GM19455 (cell line): ENCODE measurements around the gene SERPINE1.

ENCODE experiments used
- ATAC-seq: cut with Tn5 transposase; IDR thresholded peaks from one replicate; pipeline ENCODE4 v1.9.1; 2021; ENCODE audit not compliant: unreplicated experiment

SERPINE1 gene

DNA sequence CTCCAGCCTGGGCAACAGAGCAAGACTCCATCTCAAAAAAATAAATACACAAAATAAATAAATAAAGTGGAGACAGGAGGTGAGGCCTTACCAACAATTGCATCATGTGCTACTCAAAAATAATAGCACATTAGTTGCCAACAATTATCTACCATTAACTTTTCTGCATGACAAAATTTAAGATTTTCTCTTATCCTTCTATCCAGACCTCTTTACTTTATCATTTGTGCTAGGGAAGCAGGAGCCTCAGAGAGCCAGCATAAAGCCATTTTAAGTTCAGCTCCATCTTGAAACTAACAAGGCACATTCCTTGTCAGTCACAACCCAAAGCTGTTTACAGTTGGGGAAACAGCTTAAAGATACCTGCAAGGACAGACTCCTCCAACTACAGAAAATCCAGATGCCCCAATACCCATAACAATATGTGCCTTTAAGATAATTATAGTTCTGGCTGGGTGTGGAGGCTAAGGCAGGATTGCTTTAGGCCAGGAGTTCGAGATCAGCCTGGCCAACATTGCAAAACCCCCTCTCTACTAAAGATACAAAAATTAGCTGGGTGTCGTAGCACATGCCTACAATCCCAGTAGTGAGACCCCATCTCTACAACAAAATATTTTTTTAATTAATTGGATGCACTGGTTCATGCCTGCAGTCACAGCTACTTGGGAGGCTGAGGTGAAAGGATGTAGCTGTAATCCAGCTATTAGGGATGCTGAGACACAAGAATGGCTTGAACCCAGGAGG, 25.2 kb downstream of the SERPINE1 start:
- ATAC-seq = no peak

DNA sequence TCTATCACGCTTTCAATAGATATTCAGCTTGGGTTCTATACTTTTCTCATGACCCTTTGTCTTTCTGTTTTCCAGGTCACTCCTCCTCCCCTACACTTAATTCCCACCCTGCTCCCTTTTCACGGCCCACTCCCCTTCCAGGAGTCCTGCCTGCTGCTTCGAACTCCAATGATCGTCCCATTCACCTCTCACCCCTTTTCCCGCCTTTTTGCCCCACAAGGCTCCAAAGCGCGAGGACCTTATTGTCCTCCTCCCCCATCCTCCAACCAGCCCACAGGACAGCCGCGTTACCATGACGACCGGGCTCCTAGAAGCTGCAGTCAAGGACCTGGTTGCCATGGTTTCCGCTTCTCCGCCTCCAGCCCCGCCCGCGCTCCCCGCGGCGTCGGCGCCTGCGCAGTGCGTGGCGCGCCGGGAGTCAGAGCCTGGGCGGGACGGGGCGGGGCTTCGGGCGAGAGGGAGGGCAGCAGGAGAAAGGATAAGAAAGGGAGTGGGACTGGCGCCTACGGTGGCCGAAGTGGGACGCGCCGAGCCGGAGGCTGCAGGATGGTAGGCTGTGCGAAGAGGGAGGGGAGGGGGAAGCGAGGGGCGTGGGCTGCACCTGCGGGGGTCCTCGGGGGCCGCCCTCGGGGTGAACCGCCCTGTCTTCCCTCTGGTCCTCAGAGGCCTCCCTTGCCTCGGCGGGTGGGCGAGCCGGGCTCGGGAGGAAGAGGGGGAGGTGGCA, 27.2 kb downstream of the SERPINE1 start, which contains the start of gene AP1S1:
TSS of gene AP1S1 (plus strand) at position 508 of the 724 bp plus-strand sequence. CDS start at position 547, 39 bp downstream.
- ATAC-seq = peak; percentile 79

DNA sequence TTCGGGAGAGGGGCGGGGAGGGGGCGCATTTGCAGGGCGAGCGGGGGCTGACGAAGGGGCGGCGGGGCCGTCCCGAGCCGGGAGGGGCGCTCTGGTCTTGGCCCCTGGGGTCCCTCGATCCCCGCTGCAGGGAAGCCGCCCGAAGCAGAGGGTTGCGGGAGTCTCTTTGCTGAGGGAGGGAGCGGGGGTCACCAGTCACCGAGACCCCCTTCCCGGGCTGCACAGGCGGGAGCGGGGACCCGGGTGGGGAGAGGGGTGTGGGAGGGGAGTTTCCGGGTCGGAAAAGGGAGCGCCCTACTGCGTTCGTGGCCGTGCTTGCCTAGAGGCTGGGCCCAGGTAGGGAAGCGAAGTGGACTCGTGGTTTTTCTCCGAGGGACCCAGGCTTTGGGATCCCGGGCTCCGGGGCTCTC, 27.8 kb downstream of the SERPINE1 start:
- ATAC-seq = peak; percentile 21

DNA sequence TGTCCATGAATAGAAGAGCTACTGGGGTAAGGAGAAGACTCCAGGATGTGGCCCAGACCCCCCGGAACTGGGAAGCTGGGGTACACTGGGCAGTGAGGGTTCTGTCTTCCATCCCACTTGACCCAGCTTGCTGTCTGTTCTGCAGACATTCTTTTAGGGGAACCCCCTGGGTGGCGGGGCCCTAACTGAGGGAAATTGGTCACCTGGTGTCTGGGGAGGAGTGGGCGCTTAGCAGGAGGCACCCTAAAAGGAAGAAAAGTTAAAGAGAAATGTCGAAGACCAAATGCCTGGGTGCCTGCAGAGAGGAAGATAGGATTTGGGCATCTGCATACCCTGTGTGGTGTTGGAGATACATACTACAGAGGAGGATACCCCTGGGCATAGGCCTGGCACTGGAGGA, 28.4 kb downstream of the SERPINE1 start:
- ATAC-seq = no peak

DNA sequence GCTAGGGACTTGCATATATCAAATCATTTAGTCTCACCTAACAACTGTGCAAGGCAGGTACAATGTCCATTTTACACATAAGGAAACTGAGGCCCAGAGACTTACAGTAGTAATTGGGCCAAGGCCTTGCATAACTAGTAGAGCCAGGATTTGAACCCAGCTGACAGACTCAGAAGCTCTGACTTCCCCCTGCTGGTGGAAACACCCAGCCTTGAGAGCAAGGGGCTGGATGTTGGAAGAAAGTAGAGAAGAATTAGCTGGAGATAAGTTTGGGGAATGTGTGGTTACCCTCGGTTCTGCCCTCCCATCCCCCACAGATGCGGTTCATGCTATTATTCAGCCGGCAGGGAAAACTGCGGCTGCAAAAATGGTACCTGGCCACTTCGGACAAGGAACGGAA, 29.4 kb downstream of the SERPINE1 start:
- ATAC-seq = no peak

DNA sequence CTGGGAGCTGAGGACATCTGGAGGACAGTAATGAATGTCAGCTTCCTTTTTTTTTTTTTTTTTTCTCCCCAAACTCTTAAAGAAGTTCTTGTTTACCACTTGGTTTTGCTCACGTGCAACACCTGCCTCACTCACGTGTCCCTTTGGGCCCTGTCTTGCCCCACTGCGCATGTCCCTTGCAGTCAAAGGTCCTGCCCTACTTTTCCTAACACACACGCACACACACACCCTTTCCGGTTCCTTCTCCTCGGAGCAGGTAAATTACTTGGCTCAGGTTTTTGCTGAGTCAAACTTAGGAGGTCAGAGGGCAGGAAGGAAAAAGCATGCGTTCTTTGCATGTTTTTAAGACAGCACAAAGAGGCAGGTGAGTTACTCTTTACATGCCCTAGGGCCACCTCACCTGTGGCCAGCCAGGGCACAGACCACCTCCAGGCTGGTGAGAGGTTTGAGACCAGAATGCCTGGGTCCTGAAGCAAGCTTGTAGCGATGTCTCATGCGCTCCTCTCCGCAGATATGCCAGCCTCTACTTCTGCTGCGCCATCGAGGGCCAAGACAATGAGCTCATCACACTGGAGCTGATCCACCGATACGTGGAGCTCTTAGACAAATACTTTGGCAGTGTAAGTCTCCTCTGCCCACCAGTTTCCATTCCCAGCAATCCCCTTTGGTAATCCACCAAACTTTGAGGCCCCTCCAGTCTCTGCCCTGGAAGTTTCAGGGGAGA, 30.1 kb downstream of the SERPINE1 start:
- ATAC-seq = no peak

DNA sequence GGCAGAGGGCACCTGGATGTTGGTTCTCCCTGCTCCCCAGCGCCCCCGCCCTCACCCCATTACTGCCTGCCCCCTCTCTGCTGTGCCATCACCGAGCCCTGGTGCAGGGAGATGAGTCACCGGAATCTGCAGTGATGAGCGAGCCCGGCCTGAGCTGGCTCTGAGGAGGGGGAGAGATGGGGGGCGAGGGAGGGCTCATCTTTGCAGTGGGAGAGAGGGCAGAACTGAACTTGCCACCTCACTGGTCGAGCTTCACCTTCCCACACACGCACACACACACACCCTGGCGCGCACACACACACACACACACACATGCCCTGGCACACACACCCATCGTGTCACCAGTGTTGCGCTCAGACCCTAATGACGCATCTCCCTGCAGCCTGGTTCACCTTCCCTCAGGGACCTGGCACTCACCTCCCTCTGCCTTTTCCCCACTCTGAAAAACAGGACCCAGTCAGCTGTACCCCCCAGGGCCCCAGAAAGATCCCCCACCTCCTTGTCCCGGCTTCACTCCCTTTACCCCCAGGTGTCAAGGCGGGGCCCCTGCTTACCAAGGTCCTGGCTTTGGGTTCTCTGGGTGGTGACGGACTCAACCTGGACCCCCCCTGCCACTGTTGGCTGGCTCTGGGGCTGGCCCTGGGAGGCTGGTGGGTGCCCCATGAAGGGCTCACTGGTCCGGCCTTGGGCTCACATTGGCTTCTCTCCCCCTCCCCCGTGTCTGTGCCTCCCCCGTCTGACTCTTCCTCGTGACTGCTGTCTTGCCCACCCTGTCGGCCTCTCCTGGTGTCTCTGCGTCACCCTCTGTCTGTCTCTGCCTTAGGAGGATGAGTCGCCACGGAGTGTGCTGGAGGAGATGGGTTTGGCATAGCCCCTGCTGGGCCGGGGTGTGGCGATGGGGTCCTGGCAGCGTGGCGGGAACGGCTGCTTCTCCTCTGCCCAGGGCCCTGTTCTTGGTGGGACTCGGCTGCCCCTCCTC, 33.1 kb downstream of the SERPINE1 start:
- no peak for ATAC-seq

DNA sequence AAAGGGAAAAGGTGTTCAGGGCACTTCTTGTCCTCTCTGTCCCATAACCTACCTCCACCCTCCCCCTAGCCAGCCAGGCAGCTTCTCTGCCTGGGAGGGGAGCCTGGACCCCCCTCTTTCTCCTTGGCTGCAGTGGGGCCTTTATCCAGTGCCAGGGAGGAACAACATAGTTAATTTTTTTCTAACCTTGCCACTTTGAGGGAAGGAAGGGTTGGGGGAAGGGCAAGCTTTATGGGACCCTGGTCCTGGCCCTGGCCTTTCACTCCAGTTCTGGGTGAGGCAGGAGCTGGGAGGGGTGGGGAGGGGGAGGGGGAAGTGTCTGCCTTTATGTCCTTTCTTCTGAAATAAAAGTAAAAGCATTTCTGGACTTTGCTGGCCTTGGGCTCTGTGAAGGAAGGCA, 34.0 kb downstream of the SERPINE1 start:
- no peak for ATAC-seq

DNA sequence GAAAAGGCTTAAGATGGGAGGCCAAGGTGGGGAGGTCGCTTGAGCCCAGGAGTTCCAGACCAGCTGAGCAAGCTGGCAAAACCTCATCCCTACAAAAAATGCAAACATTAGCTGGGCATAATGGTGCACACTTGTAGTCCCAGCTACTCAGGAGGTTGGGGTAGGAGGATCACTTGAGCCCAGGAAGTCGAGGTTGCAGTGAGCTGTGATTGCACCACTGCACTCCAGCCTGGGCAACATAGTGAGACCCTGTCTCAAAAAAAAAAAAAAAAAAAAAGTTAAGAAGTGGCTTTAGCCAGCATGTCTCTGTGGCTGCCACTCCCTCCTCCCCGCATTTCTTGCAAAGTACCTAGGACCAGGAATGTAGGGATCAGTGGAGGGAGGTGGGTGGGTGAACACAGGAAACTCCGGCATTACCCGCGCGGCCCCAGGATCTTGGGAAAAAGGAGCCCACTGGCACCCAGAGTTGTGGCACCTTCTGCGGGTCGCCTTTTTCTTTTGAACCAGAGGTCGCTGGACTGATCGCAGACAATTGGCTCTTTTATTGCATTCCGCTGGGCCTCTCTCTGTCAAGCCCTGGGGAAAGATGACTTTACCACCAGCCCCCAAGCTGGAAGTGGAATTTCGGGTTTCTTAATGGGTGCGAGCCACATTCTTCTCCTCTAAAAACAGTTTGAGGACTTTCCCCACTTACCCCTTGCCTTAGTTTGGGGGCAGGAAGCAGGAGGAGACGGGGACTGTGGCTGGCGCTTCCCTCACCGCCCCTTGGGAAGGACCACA, 35.0 kb downstream of the SERPINE1 start:
- no peak for ATAC-seq

DNA sequence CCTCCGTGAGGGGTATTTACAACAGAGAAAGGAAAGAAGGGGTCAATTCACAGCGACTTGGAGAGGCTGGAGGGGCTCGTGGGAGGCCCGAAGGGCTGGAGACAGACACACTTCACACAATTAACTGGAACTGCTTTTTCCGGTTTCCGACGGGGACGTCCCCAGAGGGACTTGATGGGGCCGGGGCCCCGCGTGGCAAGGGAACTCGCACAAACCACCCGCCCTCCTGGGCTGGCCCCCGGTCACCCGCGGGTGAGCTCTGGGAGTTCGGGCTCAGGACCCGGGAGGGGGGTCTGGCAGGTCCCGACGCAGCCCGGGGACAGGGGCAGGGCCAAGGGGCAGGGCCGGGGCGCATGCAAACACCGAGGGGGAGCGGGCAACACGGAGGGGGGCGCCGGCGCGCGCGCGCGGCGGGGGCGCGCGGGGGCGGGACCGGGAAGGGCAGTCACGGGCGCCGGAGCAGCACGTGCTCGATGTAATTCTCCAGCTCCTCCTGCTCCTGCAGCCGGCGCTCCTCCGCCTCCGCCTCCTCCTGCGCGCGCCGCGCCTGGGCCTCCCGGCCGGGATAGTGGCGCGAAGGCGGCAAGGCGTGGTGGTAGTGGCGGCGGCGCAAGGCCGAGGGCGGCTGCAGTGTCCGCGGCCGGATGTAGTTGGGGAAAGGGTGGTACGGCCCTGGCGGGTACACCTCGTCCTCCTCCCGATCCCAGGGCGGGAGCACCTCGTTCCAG, 35.8 kb downstream of the SERPINE1 start:
- ATAC-seq = no peak

DNA sequence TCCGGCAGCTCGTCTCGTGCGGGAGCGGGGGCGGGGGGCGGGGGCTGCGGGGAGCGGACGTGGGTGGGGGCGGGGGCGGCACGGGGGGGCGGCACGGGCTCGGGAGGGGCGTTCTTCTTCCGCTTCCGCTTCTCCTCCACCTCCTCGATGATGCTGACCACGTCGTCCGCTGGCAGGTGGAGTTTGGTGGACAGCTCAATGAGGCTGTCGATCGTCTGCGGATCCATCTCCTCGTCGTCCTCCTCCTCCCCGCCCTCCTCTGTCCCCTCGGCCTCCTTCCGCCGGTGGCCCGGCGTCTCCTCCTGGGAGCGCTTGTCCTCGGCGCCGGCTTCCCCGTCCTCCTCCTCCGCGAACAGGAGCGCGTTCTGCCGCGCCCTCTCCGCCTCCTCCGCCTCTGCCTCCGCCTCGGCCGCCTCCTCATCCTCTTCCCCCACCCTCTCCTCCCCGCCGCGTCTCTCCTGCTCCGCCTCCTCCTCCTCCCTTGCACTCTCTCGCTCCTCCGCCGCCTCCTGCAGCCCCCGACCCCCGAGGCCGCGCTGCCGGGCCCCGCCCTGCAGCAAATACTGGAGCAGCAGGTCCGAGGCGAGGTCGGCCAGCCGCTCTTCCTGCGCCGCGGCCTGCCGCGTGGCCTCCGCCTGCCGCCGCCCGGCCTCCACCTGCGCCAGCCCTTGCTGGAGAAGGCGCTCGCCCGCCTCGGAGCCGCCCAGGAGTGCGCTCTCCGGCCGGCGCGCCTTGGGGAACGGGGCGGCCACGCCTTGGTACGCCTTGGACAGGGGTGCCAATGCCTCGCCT, 36.6 kb downstream of the SERPINE1 start:
- ATAC-seq = no peak

DNA sequence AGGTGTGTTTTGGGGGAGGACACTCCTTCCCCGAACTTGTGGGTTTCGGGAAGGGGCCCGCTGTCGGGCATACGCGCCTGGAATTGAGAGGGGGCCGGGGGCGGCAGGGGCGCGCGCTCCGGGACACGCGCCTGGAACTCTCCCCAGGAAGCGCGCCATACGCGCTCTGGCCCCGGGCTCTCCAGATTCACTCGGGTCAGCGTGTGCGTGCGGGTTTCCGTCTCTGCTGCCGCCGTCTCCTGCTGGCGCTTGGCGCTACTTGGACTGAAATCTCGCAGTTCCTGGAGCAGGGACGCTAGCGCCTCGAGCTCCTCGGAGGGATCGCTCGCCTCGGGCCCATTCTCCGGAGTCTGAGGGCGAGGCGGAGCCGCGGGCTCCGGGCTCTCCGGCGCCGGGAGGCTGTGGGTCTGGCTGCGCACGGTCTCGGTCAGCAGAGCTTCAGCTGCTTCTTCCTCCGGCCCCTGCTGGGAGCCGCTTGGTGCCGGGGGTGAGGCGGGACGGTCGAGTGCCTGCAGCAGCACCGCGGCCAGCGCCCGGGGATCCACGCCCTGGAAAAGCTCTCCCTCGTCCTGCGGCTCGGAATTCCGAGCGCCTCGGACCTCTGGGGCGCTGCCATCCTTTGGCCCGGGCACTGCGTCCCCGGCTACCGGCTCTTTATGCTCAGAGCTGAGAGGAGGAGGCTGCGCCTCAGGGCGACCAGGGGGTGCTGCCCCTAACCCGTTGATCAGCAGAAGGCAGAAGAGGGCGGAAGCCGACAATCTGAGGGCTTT, 37.4 kb downstream of the SERPINE1 start:
- no peak for ATAC-seq

DNA sequence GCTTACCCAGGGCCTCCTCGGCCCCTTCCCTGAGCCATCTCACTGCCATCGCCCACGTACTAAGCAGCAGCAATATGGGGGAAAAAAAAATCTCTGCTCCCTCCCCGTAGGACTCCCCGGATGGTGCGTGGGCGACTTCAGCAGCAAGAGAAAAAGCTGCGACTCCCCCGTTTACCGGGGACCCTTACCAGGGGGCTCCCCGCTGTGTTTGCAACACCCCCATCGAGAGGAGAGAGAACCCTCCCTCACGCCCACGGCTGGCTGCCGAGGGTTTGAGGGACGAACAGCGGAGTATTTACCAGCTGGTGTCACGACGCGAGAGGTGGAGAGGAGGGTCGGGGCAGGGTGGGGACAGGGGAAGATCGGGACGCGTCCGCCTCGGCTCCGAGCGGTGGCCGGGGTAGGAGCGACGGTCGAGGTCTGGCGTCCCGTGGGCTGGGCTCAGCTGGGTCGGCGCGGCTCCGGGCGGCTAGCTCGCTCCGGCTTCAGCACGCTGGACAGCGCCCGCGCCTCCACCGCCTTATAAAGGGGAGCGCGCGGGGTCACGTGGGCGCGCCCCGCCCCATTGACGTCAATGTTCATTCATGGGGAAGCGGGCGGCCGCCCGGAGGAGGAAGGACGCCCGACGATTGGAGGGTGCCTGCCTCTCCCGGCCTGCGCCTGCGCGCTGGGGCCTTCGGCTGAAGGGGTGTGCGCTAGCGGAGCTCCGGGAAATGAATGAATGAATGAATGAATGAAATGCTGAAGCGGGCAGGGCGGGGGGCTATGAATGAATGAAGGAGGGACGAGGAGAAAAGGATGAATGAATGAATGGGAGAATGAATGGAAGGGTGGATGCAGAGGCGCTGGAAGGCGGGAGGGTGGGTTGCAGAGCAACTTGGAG, 38.4 kb downstream of the SERPINE1 start, which contains the start of gene VGF:
TSS of gene VGF (minus strand) at position 495 of the 883 bp plus-strand sequence. CDS start 726 bp downstream, outside the sequence.
- ATAC-seq = peak; percentile 79

DNA sequence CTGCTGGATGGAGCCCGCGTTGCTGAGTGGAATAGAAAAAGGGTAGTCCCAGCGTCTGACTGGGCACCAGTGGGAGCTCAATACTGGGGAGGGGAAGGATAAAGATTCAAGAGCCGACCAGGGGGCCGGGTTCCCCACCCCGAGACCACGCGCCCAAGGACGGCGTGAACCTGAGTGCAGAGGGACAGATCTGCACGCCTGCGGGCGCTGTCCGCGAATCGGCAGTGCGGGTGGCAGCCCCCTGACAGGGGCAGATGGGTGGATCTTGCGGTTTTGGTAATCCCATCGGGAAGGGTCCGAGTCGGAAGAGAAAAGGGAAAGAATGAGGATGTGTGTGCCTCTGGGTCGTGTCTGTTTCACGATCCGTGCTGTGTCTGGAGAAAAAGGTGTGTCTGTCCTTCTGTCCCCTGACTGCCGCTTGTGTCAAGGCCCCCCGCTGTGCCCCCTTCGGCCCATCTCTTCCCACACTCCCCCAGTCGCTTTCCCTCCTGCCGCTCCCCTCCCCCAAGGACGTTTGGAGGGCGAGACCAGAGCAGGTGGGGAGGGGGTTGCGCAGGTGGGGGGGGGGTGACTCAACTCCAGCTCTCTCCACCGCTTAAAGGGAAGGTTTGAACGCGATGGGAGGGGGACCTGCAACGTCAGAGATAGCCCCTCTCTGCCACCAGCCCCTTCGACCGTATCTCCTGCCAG, 39.2 kb downstream of the SERPINE1 start:
- no peak for ATAC-seq

DNA sequence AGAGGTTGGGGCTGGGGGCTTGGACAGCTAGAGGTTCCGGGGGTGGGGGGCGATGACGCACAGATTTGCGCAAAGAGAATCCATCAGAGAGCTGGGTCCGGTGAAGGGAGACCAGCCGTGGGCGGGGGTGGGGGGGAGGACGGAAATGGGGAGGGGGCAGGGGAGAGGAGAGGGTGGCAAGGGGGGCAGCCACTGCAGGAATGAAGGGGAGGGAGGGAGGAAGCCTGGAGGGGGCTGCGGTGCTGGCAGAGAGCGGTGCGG, 39.7 kb downstream of the SERPINE1 start:
- no peak for ATAC-seq
